ENCODE data around the gene OR4Q2. TPM values are rescaled to one million over a fixed set of nuclear protein-coding genes. Genes with fewer than 3 reads are reported as not detected.

OR4Q2 gene
- total RNA-seq, 2 experiments from 2014 or later, result not detected

Other genes with a start within 250 kb of the OR4Q2 start
- gene OR4M1, start 228.7 kb upstream of the OR4Q2 start, total RNA-seq, result not detected
- not detected for gene OR4N2, start 198.4 kb upstream of the OR4Q2 start, total RNA-seq
- gene OR4K2, start 127.0 kb upstream of the OR4Q2 start, total RNA-seq, result not detected
- not detected for gene OR4K5, start 81.6 kb upstream of the OR4Q2 start, total RNA-seq
- gene OR4K1, start 71.2 kb upstream of the OR4Q2 start, total RNA-seq, result not detected
- not detected for gene OR4K15, start 26.6 kb upstream of the OR4Q2 start, total RNA-seq
- gene OR4K14, start 17.1 kb downstream of the OR4Q2 start, total RNA-seq, result not detected
- not detected for gene OR4K13, start 33.9 kb downstream of the OR4Q2 start, total RNA-seq
- gene OR4L1, start 57.9 kb downstream of the OR4Q2 start, total RNA-seq, result not detected
- not detected for gene OR4K17, start 108.6 kb downstream of the OR4Q2 start, total RNA-seq
- gene OR4N5, start 136.7 kb downstream of the OR4Q2 start, total RNA-seq, result not detected
- not detected for gene OR11G2, start 188.7 kb downstream of the OR4Q2 start, total RNA-seq
- not detected for gene OR11H6, start 221.5 kb downstream of the OR4Q2 start, total RNA-seq
- gene OR11H7, start 226.8 kb downstream of the OR4Q2 start, total RNA-seq, result not detected
- not detected for gene OR11H4, start 237.1 kb downstream of the OR4Q2 start, total RNA-seq

All from activated naive CD8-positive, alpha-beta T cell treated with anti-CD3 and anti-CD28 coated beads for 36 hours (primary cell).